ENCODE data around the gene HPCAL4.

DNA sequence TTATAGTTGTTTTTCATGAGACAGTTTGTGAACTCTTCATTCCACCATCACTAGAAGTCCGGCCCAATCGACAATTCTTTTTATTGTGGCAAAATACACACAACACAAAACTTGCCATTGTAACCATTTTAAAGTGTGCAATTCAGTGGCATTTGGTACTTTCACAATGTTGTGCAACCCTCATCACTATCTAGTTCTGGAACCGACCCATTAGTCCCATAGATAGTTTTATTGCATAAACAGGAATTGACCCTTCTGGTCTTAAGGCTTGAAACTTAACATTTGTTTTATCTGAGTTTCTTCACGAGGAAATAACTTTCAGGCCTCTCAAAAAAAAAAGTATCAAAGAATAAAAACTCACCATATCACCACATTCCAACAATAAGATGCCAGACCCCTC, 38.6 kb upstream of the HPCAL4 start:
- no peak for TF ChIP-seq ZNF197 (CRISPR knock-in tag; IDR thresholded peaks at IDR 0.05; ENCODE audit: low read depth)
- TF ChIP-seq, protein P1, sequence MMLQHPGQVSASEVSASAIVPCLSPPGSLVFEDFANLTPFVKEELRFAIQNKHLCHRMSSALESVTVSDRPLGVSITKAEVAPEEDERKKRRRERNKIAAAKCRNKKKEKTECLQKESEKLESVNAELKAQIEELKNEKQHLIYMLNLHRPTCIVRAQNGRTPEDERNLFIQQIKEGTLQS (IDR thresholded peaks at IDR 0.05), result no peak
- TF ChIP-seq, protein P1 (CRISPR knock-in tag; conservative IDR thresholded peaks at IDR 0.05), result no peak
- TF ChIP-seq, protein P2, sequence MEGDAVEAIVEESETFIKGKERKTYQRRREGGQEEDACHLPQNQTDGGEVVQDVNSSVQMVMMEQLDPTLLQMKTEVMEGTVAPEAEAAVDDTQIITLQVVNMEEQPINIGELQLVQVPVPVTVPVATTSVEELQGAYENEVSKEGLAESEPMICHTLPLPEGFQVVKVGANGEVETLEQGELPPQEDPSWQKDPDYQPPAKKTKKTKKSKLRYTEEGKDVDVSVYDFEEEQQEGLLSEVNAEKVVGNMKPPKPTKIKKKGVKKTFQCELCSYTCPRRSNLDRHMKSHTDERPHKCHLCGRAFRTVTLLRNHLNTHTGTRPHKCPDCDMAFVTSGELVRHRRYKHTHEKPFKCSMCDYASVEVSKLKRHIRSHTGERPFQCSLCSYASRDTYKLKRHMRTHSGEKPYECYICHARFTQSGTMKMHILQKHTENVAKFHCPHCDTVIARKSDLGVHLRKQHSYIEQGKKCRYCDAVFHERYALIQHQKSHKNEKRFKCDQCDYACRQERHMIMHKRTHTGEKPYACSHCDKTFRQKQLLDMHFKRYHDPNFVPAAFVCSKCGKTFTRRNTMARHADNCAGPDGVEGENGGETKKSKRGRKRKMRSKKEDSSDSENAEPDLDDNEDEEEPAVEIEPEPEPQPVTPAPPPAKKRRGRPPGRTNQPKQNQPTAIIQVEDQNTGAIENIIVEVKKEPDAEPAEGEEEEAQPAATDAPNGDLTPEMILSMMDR (IDR thresholded peaks at IDR 0.05 in 2 of 3, conservative IDR thresholded peaks at IDR 0.05 in 1 of 3; ENCODE audit: insufficient read depth in 2 of 3, low read depth in 1 of 3, low read length in 3 of 3), result no peak
- TF ChIP-seq EGR1 (conservative IDR thresholded peaks at IDR 0.05), result no peak
- TF ChIP-seq SMARCE1 (IDR thresholded peaks at IDR 0.05), result no peak
- TF ChIP-seq, protein P3, sequence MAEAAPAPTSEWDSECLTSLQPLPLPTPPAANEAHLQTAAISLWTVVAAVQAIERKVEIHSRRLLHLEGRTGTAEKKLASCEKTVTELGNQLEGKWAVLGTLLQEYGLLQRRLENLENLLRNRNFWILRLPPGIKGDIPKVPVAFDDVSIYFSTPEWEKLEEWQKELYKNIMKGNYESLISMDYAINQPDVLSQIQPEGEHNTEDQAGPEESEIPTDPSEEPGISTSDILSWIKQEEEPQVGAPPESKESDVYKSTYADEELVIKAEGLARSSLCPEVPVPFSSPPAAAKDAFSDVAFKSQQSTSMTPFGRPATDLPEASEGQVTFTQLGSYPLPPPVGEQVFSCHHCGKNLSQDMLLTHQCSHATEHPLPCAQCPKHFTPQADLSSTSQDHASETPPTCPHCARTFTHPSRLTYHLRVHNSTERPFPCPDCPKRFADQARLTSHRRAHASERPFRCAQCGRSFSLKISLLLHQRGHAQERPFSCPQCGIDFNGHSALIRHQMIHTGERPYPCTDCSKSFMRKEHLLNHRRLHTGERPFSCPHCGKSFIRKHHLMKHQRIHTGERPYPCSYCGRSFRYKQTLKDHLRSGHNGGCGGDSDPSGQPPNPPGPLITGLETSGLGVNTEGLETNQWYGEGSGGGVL (CRISPR knock-in tag; IDR thresholded peaks at IDR 0.05), result no peak
- TF ChIP-seq ZNF253 (CRISPR knock-in tag; conservative IDR thresholded peaks at IDR 0.05), result no peak
- TF ChIP-seq ZNF217 (CRISPR knock-in tag; IDR thresholded peaks at IDR 0.05), result no peak
- TF ChIP-seq, protein P4, sequence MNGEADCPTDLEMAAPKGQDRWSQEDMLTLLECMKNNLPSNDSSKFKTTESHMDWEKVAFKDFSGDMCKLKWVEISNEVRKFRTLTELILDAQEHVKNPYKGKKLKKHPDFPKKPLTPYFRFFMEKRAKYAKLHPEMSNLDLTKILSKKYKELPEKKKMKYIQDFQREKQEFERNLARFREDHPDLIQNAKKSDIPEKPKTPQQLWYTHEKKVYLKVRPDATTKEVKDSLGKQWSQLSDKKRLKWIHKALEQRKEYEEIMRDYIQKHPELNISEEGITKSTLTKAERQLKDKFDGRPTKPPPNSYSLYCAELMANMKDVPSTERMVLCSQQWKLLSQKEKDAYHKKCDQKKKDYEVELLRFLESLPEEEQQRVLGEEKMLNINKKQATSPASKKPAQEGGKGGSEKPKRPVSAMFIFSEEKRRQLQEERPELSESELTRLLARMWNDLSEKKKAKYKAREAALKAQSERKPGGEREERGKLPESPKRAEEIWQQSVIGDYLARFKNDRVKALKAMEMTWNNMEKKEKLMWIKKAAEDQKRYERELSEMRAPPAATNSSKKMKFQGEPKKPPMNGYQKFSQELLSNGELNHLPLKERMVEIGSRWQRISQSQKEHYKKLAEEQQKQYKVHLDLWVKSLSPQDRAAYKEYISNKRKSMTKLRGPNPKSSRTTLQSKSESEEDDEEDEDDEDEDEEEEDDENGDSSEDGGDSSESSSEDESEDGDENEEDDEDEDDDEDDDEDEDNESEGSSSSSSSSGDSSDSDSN (IDR thresholded peaks at IDR 0.05; ENCODE audit: borderline replicate concordance in 1 of 2, low read depth in 2 of 2, low read length in 2 of 2), result no peak
- no peak for TF ChIP-seq SP1 (CRISPR knock-in tag; IDR thresholded peaks at IDR 0.05)
- TF ChIP-seq, protein P5, sequence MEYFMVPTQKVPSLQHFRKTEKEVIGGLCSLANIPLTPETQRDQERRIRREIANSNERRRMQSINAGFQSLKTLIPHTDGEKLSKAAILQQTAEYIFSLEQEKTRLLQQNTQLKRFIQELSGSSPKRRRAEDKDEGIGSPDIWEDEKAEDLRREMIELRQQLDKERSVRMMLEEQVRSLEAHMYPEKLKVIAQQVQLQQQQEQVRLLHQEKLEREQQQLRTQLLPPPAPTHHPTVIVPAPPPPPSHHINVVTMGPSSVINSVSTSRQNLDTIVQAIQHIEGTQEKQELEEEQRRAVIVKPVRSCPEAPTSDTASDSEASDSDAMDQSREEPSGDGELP (CRISPR knock-in tag; IDR thresholded peaks at IDR 0.05; ENCODE audit: borderline replicate concordance), result no peak
- no peak for TF ChIP-seq TSC22D4 (tag; IDR thresholded peaks at IDR 0.05)
- no peak for TF ChIP-seq EP300 (IDR thresholded peaks at IDR 0.05; ENCODE audit: low read length)
- TF ChIP-seq RFX5 (IDR thresholded peaks at IDR 0.05; ENCODE audit: low read depth, low read length), result no peak
